Thyroid gland (tissue), 4 donors: ENCODE measurements around the gene N4BP2L2. TPM values are rescaled to one million over a fixed set of nuclear protein-coding genes. Genes with fewer than 3 reads are reported as not detected.

Experiments used
- DNase-seq, 2 donors: peaks; one replicate each; pipeline ENCODE4 v3.0.0-alpha.2; 2019
- H3K27ac ChIP-seq, 3 donors: fragments of 200-600 bp; sonication (generic); 1 replicate in 2 of 3; 2 replicates in 1 of 3; pipeline ENCODE4 v1.5.1; 2016 to 2019; ENCODE audit warnings: mild to moderate bottlenecking in 1 of 3, moderate library complexity in 1 of 3
- H3K27me3 ChIP-seq: fragments of 200-600 bp; sonication (generic); one replicate; pipeline ENCODE4 v1.5.1; 2019
- H3K36me3 ChIP-seq, 2 donors: fragments of 200-600 bp; sonication (generic); one replicate each; pipeline ENCODE4 v1.5.1; 2016 to 2019
- H3K4me1 ChIP-seq, 2 donors: fragments of 200-600 bp; sonication (generic); one replicate each; pipeline ENCODE4 v1.5.1; 2017 to 2019
- H3K4me3 ChIP-seq, 3 donors: fragments of 200-600 bp; sonication (generic); replicated peaks in 1 of 3; 1 replicate in 2 of 3; 2 replicates in 1 of 3; pipeline ENCODE4 v1.5.1; 2016; ENCODE audit warnings: mild to moderate bottlenecking in 1 of 3
- H3K9me3 ChIP-seq: fragments of 200-600 bp; sonication (generic); one replicate; pipeline ENCODE4 v1.5.1; 2017
- POLR2A ChIP-seq, 2 donors: fragments of 450-650 bp; IDR thresholded peaks; one replicate each; pipeline ENCODE4 v1.6.1; 2017; ENCODE audit warnings: antibody characterized with exemption in 2 of 2, mild to moderate bottlenecking in 2 of 2, moderate library complexity in 1 of 2
- WGBS, 2 donors: methylation state at CpG; one replicate each; pipeline ENCODE4 v1.1.5; 2017; 5-methylcytosine and 5-hydroxymethylcytosine counted together
- intact Hi-C: fragments of 100-400 bp; cut with DNase I; formaldehyde crosslinking; loops from one replicate; pipeline ENCODE4 v1.15.1; 2023
- total RNA-seq, 4 donors: library from RNA; depleted of rRNA; stranded (reverse); fragments of >200 nt; gene quantifications; one replicate each; pipeline ENCODE4 v1.2.3, GENCODE V29; 2016
- TF ChIP-seq, protein P1 (sequence below), 6 experiments: fragments of 200-600 bp in 3 of 6; fragments of 450-650 bp in 3 of 6; sonication (generic) in 3 of 6; IDR thresholded peaks; one replicate each; pipeline ENCODE4 v1.5.1; 2016 to 2019; ENCODE audit warnings: antibody characterized with exemption in 6 of 6, mild to moderate bottlenecking in 2 of 6, inconsistent platforms in 1 of 6, moderate library complexity in 1 of 6

The N4BP2L2 gene
- total RNA-seq, 4 donors from 2014 or later: 267 to 633 (median 382) TPM

- 96 to 100% methylated on average over 2 of the region's 2 CpGs for WGBS, 2 donors
Observed at GRCh38 chr13:32499538-32500210, 38.9 kb downstream of the N4BP2L2 start.

GRCh38 chr13:32497589-32497988 is 41.0 kb downstream of the N4BP2L2 start:
- H3K27ac ChIP-seq: no peak overlapping the region
- H3K27me3 ChIP-seq: no peaks in the 10 kb centered on the region
- no peaks in the 10 kb centered on the region for H3K36me3 ChIP-seq
- no peak for DNase-seq
- intact Hi-C loops: no loop called here
- H3K4me1 ChIP-seq: no peaks in the 10 kb centered on the region
- no peaks in the 10 kb centered on the region for H3K9me3 ChIP-seq
- no peak overlapping the region for H3K4me3 ChIP-seq
- no peak for TF ChIP-seq POLR2A (IDR thresholded peaks at IDR 0.05)
- TF ChIP-seq, protein P1, sequence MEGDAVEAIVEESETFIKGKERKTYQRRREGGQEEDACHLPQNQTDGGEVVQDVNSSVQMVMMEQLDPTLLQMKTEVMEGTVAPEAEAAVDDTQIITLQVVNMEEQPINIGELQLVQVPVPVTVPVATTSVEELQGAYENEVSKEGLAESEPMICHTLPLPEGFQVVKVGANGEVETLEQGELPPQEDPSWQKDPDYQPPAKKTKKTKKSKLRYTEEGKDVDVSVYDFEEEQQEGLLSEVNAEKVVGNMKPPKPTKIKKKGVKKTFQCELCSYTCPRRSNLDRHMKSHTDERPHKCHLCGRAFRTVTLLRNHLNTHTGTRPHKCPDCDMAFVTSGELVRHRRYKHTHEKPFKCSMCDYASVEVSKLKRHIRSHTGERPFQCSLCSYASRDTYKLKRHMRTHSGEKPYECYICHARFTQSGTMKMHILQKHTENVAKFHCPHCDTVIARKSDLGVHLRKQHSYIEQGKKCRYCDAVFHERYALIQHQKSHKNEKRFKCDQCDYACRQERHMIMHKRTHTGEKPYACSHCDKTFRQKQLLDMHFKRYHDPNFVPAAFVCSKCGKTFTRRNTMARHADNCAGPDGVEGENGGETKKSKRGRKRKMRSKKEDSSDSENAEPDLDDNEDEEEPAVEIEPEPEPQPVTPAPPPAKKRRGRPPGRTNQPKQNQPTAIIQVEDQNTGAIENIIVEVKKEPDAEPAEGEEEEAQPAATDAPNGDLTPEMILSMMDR (IDR thresholded peaks at IDR 0.05): no peak
- WGBS, 2 donors: 81 to 86% methylated on average over 1 of the region's 1 CpG

More at GRCh38 chr13:32499538-32500210, 38.9 kb downstream of the N4BP2L2 start:
- no peak for DNase-seq
- no peaks in the 10 kb centered on the region for H3K27me3 ChIP-seq
- no peaks in the 10 kb centered on the region for H3K4me1 ChIP-seq
- TF ChIP-seq, protein P1 (IDR thresholded peaks at IDR 0.05): no peak
- TF ChIP-seq POLR2A (IDR thresholded peaks at IDR 0.05): no peak
- no peaks in the 10 kb centered on the region for H3K9me3 ChIP-seq
- no peaks in the 10 kb centered on the region for H3K36me3 ChIP-seq
- H3K4me3 ChIP-seq: no peak overlapping the region
- intact Hi-C loops: no loop called here
- no peak overlapping the region for H3K27ac ChIP-seq

DNA sequence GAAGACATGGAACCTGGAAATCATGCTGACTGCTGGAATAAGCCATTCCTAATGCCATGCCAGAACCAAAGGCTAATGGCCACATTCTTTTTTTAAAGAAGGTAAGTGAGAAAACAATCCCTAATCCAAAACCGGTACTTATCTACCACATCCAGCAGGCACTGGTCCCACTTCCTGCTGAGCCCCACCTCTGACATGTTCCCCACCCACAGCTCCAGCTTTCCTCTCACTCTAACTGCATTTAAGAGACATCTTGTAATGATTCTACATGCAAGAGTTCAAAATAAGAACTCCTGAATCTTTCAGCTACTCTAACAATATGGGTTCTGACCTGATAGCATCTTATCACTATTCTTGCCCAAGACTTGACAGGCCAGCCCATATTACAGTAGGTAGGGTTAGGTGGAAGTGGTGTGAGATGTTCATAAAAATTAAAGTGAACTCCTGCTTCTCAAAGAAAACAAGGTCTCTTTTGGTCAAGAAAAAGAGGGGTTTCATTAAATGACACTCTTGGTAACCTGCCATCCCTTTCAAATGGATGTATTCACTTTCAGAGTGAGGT is 41.9 kb downstream of the N4BP2L2 start:
- Histone ChIP-seq H3K4me1 (no peaks in the 10 kb centered on the region), H3K27me3 (no peaks in the 10 kb centered on the region), H3K36me3 (no peaks in the 10 kb centered on the region), H3K9me3 (no peaks in the 10 kb centered on the region), H3K4me3 (no peak overlapping the region), H3K27ac (no peak overlapping the region)
- 33 to 54% methylated on average over 1 of the region's 1 CpG for WGBS, 2 donors
- DNase-seq: no peak
- TF ChIP-seq, protein P1 (IDR thresholded peaks at IDR 0.05): no peak
- no peak for TF ChIP-seq POLR2A (IDR thresholded peaks at IDR 0.05)
- intact Hi-C loops: no loop called here

DNA sequence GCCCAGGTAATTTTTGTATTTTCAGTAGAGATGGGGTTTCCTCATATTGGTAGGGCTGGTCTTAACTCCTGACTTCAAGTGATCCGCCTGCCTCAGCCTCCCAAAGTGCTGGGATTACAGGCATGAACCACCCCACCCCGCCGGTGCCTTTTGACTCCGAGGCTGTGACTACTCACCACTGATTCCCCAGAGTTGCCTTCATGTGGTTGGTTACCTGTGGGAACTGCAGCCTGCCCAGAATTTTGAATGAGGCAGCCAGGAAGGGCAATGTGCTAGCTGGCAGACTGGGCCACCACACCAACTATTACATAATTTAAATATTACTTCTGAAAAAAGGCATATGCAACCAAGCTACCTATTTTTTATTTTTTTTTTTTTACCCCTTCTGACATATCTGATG is 42.8 kb downstream of the N4BP2L2 start:
- Histone ChIP-seq H3K36me3 (no peaks in the 10 kb centered on the region), H3K27ac (no peak overlapping the region), H3K27me3 (no peaks in the 10 kb centered on the region), H3K4me1 (no peaks in the 10 kb centered on the region), H3K9me3 (no peaks in the 10 kb centered on the region), H3K4me3 (no peak overlapping the region)
- intact Hi-C loops: no loop called here
- 98 to 99% methylated on average over 4 of the region's 4 CpGs for WGBS, 2 donors
- TF ChIP-seq, protein P1 (IDR thresholded peaks at IDR 0.05): no peak
- no peak for TF ChIP-seq POLR2A (IDR thresholded peaks at IDR 0.05)
- no peak for DNase-seq

DNA sequence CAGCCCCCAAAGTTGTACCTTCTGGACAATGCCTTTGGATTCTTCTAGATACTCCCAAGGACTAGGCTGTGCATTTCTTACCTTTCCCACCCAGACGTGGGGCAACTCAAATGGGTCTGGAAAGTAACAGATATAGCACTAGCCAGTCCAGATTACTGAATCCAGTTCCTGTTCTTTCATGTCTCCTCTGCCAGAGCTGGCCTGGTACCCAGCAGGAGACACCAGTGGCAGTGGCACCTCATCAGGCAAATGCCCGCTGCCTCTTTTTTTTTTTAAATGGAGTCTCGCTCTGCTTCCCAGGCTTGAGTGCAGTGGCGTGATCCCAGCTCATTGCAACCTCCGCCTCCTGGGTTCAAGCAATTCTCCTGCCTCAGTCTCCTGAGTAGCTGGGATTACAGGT is 43.2 kb downstream of the N4BP2L2 start:
- H3K27ac ChIP-seq: no peak overlapping the region
- H3K4me1 ChIP-seq: no peaks in the 10 kb centered on the region
- TF ChIP-seq POLR2A (IDR thresholded peaks at IDR 0.05): no peak
- TF ChIP-seq, protein P1 (IDR thresholded peaks at IDR 0.05): no peak
- no peaks in the 10 kb centered on the region for H3K27me3 ChIP-seq
- DNase-seq: no peak
- no peak overlapping the region for H3K4me3 ChIP-seq
- 84 to 89% methylated on average over 5 of the region's 5 CpGs for WGBS, 2 donors
- no peaks in the 10 kb centered on the region for H3K9me3 ChIP-seq
- H3K36me3 ChIP-seq: no peaks in the 10 kb centered on the region
- intact Hi-C loops: no loop called here
